HepG2 (cell line): ENCODE measurements around the gene GEMIN2. TPM values are rescaled to one million over a fixed set of nuclear protein-coding genes. Genes with fewer than 3 reads are reported as not detected.
A peak's percentile ranks its signal among the peaks of the same experiment; 100 is the strongest.

ENCODE experiments used
- CC2D1A ChIP-seq: sonication (generic); formaldehyde crosslinking; IDR thresholded peaks from 2 replicates; pipeline ENCODE4 v1.8.1; 2023; ENCODE audit warnings: mild to moderate bottlenecking, missing genetic modification reagents
- CHCHD3 ChIP-seq: sonication (generic); formaldehyde crosslinking; IDR thresholded peaks from 2 replicates; pipeline ENCODE4 v1.8.0; 2022; ENCODE audit warnings: mild to moderate bottlenecking, missing genetic modification reagents, moderate library complexity
- IRF2 ChIP-seq: IDR thresholded peaks from 2 replicates; pipeline ENCODE4 v1.6.1; 2018; ENCODE audit warnings: missing genetic modification reagents, missing compliant biosample characterization
- KLF15 ChIP-seq: sonication (generic); formaldehyde crosslinking; IDR thresholded peaks from 2 replicates; pipeline ENCODE4 v1.8.1; 2023; ENCODE audit warnings: borderline replicate concordance, mild to moderate bottlenecking, inconsistent platforms, missing genetic modification reagents, mixed read lengths
- KLF9 ChIP-seq: IDR thresholded peaks from 2 replicates; pipeline ENCODE4 v1.6.1; 2016; ENCODE audit warnings: low read depth
- MAF1 ChIP-seq: sonication (generic); formaldehyde crosslinking; IDR thresholded peaks from 2 replicates; pipeline ENCODE4 v1.5.0; 2020; ENCODE audit warnings: missing genetic modification reagents, borderline replicate concordance
- MAFF ChIP-seq: IDR thresholded peaks from 2 replicates; pipeline ENCODE4 v1.6.1; 2011; ENCODE audit warnings: low read depth, low read length, improper control_type of control experiment
- MZF1 ChIP-seq: sonication (generic); formaldehyde crosslinking; IDR thresholded peaks from 2 replicates; pipeline ENCODE4 v1.8.1; 2023; ENCODE audit warnings: mild to moderate bottlenecking, missing genetic modification reagents, borderline replicate concordance
- NFIC ChIP-seq: IDR thresholded peaks from 2 replicates; pipeline ENCODE4 v1.6.1; 2012; ENCODE audit warnings: mild to moderate bottlenecking, low read length, inconsistent platforms
- NKX3-1 ChIP-seq: sonication (generic); formaldehyde crosslinking; IDR thresholded peaks from 2 replicates; pipeline ENCODE4 v1.5.0; 2020; ENCODE audit warnings: missing genetic modification reagents
- NONO ChIP-seq, 2 experiments: fragments of 450-650 bp in 1 of 2; sonication (generic) in 1 of 2; formaldehyde crosslinking in 1 of 2; IDR thresholded peaks in 1 of 2; conservative IDR thresholded peaks in 1 of 2; 2 replicates each; pipeline versions ENCODE4 v1.6.1 to v1.8.0; 2017 to 2022; ENCODE audit warnings: mild to moderate bottlenecking in 1 of 2, missing genetic modification reagents in 1 of 2, moderate library complexity in 1 of 2
- SMC3 ChIP-seq: IDR thresholded peaks from 2 replicates; pipeline ENCODE4 v1.6.1; 2011; ENCODE audit warnings: low read length, improper control_type of control experiment
- TCF7L2 ChIP-seq: IDR thresholded peaks from 2 replicates; pipeline ENCODE4 v1.6.1; 2011; ENCODE audit warnings: mild to moderate bottlenecking, low read depth, low read length, moderate library complexity
- XRCC5 ChIP-seq: fragments of 200-400 bp; formaldehyde crosslinking; optimal IDR thresholded peaks from 2 replicates; pipeline ENCODE3; 2017; ENCODE audit warnings: mild to moderate bottlenecking, low read length
- ZFY ChIP-seq: sonication (generic); formaldehyde crosslinking; IDR thresholded peaks from 2 replicates; pipeline ENCODE4 v1.4.0; 2020; ENCODE audit warnings: missing genetic modification reagents
- ZNF230 ChIP-seq: sonication (generic); formaldehyde crosslinking; IDR thresholded peaks from 2 replicates; pipeline ENCODE4 v1.4.0; 2020; ENCODE audit warnings: mild to moderate bottlenecking, missing genetic modification reagents
- ZNF274 ChIP-seq: sonication (generic); formaldehyde crosslinking; IDR thresholded peaks from 2 replicates; pipeline ENCODE4 v1.5.1; 2020; ENCODE audit warnings: mild to moderate bottlenecking, missing genetic modification reagents
- ZNF333 ChIP-seq: sonication (generic); formaldehyde crosslinking; IDR thresholded peaks from 2 replicates; pipeline ENCODE4 v1.4.0; 2020; ENCODE audit warnings: mild to moderate bottlenecking, missing genetic modification reagents, borderline replicate concordance
- ZNF557 ChIP-seq: sonication (generic); formaldehyde crosslinking; IDR thresholded peaks from 2 replicates; pipeline ENCODE4 v1.4.0; 2020; ENCODE audit warnings: missing genetic modification reagents
- ZNF616 ChIP-seq: sonication (generic); formaldehyde crosslinking; IDR thresholded peaks from 2 replicates; pipeline ENCODE4 v1.5.0; 2020; ENCODE audit warnings: low read depth, mild to moderate bottlenecking, missing genetic modification reagents
- ZNF660 ChIP-seq: sonication (generic); formaldehyde crosslinking; IDR thresholded peaks from 2 replicates; pipeline ENCODE4 v1.5.1; 2020; ENCODE audit warnings: mild to moderate bottlenecking, low read depth, missing genetic modification reagents, borderline replicate concordance
- ZNF720 ChIP-seq: sonication (generic); formaldehyde crosslinking; IDR thresholded peaks from 2 replicates; pipeline ENCODE4 v1.4.0; 2020; ENCODE audit warnings: missing genetic modification reagents
- ZNF75D ChIP-seq: sonication (generic); formaldehyde crosslinking; IDR thresholded peaks from 2 replicates; pipeline ENCODE4 v1.8.1; 2023; ENCODE audit warnings: missing genetic modification reagents, mild to moderate bottlenecking, borderline replicate concordance
- ZNF776 ChIP-seq: sonication (generic); formaldehyde crosslinking; IDR thresholded peaks from 2 replicates; pipeline ENCODE4 v1.4.0; 2020; ENCODE audit warnings: mild to moderate bottlenecking, missing genetic modification reagents
- ZSCAN22 ChIP-seq: sonication (generic); formaldehyde crosslinking; IDR thresholded peaks from 2 replicates; pipeline ENCODE4 v1.4.0; 2020; ENCODE audit warnings: mild to moderate bottlenecking, missing genetic modification reagents
- ZSCAN31 ChIP-seq: sonication (generic); formaldehyde crosslinking; IDR thresholded peaks from 2 replicates; pipeline ENCODE4 v1.5.0; 2020; ENCODE audit warnings: low read depth, mild to moderate bottlenecking, missing genetic modification reagents
- polyA plus RNA-seq, 8 experiments: library from polyadenylated mRNA; depleted of rRNA in 3 of 8; stranded (reverse) in 7 of 8; unstranded in 1 of 8; fragments of >200 nt; fragmentation: Illumina TruSeq in 4 of 8; extraction: Trizol in 4 of 8; gene quantifications; 2 replicates each; pipeline versions ENCODE4 v1.2.1 to v1.2.3, GENCODE V29; 2011 to 2016; ENCODE audit warnings: low read depth in 4 of 8, missing spikeins in 1 of 8, mixed read lengths in 1 of 8; ENCODE audit not compliant: insufficient read depth in 1 of 8
- total RNA-seq, 5 experiments: library from RNA; depleted of rRNA; stranded (reverse); fragments of >200 nt; fragmentation: Illumina TruSeq; extraction: Trizol; gene quantifications; 2 replicates each; pipeline ENCODE4 v1.2.3, GENCODE V29; 2016; ENCODE audit warnings: low read depth in 1 of 5
- TF ChIP-seq, protein P1 (sequence below): sonication (generic); formaldehyde crosslinking; conservative IDR thresholded peaks from 2 replicates; pipeline ENCODE4 v1.8.0; 2022; ENCODE audit warnings: missing genetic modification reagents
- TF ChIP-seq, protein P2 (sequence below): sonication (generic); formaldehyde crosslinking; IDR thresholded peaks from 2 replicates; pipeline ENCODE4 v1.4.0; 2020; ENCODE audit warnings: missing genetic modification reagents

GEMIN2 gene
- total and polyA plus RNA-seq, 2 of the 13 experiments (the other 11 are each of a cell fraction or from before 2014, with no cell fraction given), result 54.8 to 110 TPM

DNA sequence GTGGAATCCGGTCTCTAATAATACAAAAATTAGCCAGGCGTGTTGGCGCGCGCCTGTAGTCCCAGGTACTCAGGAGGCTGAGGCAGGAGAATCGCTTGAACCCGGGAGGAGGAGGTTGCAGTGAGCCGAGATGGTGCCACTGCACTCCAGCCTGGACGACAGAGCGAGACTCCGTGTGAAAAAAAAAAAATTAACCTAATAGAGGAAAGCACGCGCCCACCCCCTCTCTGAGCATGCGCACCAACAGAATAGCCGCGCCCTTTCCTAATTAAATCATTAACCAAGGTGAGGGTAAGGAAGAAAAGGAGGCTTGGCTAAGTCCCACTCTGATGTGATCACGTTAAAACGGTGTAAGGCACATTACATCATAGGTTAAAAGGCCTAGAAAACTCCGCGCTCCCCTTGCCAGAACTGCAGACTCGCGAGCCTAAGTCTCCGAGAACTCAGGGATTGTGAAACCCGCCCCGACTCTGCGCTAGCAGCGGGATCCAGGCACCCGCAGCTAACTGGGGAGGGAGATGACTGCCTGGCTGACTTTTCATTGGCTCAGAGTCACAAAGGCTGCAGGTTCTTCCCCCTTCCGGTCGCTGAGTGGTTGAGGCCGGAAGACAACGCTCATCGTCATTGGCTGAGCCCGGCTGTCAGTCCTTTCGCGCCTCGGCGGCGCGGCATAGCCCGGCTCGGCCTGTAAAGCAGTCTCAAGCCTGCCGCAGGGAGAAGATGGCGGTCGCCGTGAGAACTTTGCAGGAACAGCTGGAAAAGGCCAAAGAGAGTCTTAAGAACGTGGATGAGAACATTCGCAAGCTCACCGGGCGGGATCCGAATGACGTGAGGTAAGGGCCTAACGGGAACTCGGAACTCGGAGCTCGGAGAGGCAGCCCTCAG is 60.7 kb downstream of the GEMIN2 start, which contains the start of gene PNN (continued):
- TF ChIP-seq CHCHD3 (peak; percentile 89), ZSCAN31 (peak; percentile 97), SMC3 (no peak; the same call in 1 of the 2 replicates), KLF9 (CRISPR knock-in tag) (no peak; the same call in 1 of the 2 replicates), ZNF274 (CRISPR knock-in tag) (peak; percentile 90), ZNF660 (peak; percentile 38; the same call in 1 of the 2 replicates), MAFF (no peak), ZNF75D (CRISPR knock-in tag) (peak; percentile 96; the same call in 1 of the 2 replicates), MAF1 (peak; percentile 79), XRCC5 (peak; percentile 99), ZNF557 (peak; percentile 93; the same call in 1 of the 2 replicates), ZNF616 (CRISPR knock-in tag) (no peak; the same call in none of the 2 replicates), CC2D1A (peak; percentile 92; the same call in 1 of the 2 replicates), ZFY (CRISPR knock-in tag) (peak; percentile 100), ZNF333 (CRISPR knock-in tag) (peak; percentile 98; the same call in 1 of the 2 replicates), ZSCAN22 (peak; percentile 51; the same call in 1 of the 2 replicates), NONO (IDR thresholded peaks at IDR 0.05) (no peak), NONO (CRISPR knock-in tag; conservative IDR thresholded peaks at IDR 0.05) (no peak), ZNF230 (CRISPR knock-in tag) (peak; percentile 87), ZNF720 (CRISPR knock-in tag) (no peak), NFIC (no peak), IRF2 (CRISPR knock-in tag) (peak; percentile 94), ZNF776 (CRISPR knock-in tag) (peak; percentile 92), TCF7L2 (no peak), MZF1 (0 out of 2 replicates have a peak, but pooled peaks have one; percentile 92), KLF15 (CRISPR knock-in tag) (peak; percentile 93), NKX3-1 (CRISPR knock-in tag) (peak; percentile 65; the same call in 1 of the 2 replicates)
- TF ChIP-seq, protein P1, sequence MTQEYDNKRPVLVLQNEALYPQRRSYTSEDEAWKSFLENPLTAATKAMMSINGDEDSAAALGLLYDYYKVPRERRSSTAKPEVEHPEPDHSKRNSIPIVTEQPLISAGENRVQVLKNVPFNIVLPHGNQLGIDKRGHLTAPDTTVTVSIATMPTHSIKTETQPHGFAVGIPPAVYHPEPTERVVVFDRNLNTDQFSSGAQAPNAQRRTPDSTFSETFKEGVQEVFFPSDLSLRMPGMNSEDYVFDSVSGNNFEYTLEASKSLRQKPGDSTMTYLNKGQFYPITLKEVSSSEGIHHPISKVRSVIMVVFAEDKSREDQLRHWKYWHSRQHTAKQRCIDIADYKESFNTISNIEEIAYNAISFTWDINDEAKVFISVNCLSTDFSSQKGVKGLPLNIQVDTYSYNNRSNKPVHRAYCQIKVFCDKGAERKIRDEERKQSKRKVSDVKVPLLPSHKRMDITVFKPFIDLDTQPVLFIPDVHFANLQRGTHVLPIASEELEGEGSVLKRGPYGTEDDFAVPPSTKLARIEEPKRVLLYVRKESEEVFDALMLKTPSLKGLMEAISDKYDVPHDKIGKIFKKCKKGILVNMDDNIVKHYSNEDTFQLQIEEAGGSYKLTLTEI (CRISPR knock-in tag), result no peak
- TF ChIP-seq, protein P2, sequence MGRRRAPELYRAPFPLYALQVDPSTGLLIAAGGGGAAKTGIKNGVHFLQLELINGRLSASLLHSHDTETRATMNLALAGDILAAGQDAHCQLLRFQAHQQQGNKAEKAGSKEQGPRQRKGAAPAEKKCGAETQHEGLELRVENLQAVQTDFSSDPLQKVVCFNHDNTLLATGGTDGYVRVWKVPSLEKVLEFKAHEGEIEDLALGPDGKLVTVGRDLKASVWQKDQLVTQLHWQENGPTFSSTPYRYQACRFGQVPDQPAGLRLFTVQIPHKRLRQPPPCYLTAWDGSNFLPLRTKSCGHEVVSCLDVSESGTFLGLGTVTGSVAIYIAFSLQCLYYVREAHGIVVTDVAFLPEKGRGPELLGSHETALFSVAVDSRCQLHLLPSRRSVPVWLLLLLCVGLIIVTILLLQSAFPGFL, result peak; percentile 93; the same call in 1 of the 2 replicates
